ENCODE measurements around the gene FMO4.
A peak's percentile ranks its signal among the peaks of the same experiment; 100 is the strongest.
"Not testable (repeated sequence)": the region's sequence is repeated elsewhere in the genome, so short reads cannot be mapped to it uniquely, and the experiment has no call there.

FMO4 gene, protein sequence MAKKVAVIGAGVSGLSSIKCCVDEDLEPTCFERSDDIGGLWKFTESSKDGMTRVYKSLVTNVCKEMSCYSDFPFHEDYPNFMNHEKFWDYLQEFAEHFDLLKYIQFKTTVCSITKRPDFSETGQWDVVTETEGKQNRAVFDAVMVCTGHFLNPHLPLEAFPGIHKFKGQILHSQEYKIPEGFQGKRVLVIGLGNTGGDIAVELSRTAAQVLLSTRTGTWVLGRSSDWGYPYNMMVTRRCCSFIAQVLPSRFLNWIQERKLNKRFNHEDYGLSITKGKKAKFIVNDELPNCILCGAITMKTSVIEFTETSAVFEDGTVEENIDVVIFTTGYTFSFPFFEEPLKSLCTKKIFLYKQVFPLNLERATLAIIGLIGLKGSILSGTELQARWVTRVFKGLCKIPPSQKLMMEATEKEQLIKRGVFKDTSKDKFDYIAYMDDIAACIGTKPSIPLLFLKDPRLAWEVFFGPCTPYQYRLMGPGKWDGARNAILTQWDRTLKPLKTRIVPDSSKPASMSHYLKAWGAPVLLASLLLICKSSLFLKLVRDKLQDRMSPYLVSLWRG

DNA sequence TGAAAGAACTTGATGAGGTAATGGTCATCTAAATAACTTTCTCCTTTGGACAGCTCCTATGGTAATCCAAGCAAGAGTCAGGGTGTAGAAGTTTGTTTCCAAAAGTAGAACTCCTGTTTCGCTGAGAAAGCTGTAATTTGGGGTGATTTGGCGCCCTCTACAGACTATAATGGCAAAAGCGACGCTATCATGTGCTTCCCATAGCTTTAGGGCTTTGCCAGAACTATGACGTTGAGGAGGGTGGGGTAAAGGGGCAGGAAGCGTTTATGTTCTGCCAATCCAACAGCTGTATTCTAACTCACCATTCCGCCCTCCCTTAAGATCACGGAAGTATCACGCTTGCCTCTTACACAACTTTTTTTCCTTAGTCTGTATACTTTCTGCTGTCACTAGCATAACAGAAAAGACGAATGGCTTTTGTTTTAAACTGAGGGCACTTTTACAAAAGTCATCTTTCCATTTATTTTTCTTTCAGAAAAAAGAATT is at the start of gene FMO4:
FMO4 (plus strand) TSS at position 349 of the 486 bp plus-strand sequence. CDS start 5,643 bp downstream, outside the sequence.
- DNase-seq, result peak; percentile 91

DNA sequence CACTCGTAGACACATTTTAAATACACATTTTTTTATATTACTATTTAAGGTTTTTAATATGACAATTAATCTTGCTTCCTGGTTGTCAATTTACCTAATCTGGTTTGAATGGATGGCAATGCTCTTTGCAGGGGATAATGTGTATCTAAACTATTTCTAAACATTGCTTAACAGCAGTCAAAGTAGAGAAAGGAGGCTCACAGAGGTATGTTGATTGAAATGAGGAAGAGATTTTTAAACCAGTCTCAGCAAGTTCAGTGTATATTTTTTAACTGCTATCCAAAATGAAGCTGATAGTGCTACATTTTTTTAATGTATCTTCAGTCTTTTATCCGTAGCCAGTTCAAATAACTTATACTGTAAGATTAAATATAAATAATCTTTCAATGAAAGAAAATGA is 48.3 kb upstream of the FMO4 start:
- no peak for DNase-seq

DNA sequence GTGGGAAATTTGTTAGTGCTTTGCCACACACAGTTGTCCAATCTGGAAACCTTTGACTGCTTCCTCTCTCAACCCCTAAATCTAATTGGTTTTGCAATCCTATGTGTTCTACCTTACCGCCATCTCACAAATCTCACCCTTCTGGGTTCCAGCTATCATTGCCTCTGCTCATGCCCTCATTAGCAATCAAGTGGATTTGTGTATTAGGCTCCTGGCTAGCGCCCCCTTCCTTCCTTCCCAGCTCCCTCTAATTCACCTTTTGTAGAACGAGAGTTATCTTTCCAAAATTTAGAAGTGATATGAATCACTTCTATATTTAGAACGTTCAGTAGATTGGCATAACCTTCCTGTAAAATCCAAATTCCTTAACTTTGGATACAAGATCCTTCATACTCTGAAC is 47.1 kb upstream of the FMO4 start:
- no peak for DNase-seq

DNA sequence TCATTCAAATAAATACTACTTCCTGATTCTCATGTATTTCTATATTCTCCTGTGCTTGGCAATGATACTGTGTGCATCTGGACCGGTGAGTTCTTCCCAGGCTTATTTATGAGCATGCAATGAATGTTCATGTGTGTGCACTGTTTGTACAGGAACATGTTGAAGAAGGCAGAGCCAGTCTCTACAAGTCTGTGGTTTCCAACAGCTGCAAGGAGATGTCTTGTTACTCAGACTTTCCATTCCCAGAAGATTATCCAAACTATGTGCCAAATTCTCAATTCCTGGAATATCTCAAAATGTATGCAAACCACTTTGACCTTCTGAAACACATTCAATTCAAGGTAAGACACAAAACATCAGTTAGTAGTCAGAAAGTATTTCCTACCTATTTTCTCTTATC is 46.6 kb upstream of the FMO4 start:
- DNase-seq, result no peak

DNA sequence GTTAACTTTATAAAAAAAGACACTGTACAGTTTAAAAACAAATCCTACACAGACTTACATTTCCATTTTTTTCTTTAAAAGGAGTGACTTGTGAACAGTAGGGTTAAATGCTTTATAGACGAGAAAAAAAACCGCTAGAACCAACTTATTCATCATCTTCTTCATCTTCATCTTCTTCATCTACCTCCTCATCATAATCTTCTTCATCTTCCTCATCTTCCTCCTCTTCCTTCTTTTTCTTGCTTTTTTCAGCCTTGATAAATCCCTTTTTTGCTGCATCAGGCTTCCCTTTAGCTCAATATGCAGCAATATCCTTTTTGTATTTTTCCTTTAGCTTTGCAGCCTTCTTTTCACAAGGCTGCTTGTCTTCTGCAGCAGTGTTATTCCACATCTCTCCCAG is 43.2 kb upstream of the FMO4 start:
- no peak for DNase-seq

DNA sequence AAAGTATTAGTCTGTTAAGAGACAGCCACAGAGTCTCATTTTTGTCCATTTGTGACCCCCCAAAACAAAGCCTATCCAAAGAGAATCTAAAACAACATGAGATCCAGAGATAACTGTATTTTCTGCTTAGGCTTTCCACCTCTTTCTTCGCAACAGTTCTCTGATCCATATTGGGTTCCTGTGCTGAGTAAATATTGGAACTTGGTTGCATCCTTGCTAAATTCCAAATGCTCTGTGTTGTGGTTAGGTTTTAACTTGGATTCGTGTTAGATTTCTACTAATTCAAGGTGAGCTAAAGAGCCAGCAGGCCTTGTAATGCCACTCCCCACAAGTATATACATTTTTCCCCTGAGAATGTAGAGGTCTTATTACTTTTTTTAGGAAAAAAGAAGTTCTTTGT is 36.4 kb upstream of the FMO4 start:
- DNase-seq, result no peak

DNA sequence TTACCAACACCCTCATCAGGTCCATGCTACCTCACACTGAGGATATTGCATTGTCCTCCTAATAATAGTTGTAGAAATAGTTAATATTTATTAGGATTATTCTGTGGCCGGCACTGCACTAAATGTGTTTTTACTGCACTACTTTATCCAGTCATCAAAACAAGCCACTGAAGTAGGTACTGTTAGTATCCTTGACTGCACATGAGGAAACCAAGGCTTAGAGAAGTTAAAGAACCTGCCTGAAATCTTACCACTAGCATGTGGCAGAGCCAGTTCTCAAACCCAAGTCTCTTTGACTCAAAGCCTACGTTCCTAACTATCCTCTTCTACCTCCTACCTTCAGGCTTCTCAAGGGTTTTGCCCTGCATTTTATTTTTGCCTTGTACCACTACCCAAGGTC is 34.7 kb upstream of the FMO4 start:
- DNase-seq, result no peak

DNA sequence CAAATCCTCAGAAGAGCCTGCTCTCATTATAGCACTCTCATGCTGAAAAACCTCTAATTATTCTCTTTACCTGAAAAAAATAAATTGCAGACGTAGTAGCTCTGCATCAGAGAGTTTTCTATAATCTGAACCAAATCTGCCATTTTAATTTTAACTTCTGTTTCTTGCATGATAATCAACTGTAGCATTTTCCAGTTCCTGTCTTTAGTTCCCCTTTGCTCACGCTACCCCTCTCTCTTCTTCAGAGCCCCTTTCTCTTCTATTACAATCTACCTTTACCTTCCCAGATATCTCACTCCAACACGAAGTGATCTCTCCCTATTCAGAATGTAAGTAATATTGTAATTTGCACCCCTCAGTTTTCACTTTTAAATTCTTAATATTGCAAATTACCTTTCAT is 34.3 kb upstream of the FMO4 start:
- no peak for DNase-seq

DNA sequence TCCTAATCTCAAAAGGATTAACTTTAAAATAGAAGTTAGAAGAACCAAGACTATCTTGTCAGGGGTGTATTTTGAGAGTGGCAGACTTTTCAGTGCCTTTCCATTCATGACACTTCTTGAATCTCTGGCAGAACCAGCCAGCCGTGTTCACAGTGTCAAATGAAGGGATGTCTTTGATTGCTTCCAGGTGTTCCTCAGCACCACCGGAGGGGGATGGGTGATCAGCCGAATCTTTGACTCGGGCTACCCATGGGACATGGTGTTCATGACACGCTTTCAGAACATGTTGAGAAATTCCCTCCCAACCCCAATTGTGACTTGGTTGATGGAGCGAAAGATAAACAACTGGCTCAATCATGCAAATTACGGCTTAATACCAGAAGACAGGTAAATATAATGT is 33.4 kb upstream of the FMO4 start:
- no peak for DNase-seq

DNA sequence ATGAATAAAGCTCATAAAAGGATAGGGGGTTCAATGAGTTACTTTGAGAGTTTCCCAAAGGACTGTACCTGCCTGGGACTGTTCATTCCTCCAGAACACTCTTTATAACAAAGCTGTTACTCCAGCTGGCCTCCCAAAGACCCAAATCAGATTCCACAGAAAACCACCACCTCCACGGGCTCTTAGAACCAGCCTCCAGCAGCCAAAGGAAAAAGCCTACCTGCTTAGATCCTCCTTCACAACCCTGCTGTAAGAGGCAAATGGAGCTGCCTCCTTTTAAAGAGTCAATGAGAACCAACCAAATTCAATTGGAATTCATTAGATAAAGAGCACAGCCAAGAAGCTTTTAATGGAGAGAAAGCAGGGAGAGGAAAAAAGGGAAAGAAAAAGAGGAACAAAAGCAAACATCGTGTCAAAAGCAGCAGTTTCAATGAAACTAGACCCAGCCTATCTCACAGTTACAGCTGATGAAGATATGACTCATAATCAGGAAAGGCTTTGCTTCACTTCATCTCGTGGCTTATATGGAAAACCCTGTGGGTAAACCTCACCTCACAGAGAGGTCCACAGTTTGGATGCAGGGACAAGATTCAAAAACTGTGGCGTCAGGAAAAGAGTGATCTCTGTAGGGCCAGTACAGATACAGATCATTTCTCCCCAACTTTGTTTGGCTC is 27.8 kb upstream of the FMO4 start:
- no peak for DNase-seq

DNA sequence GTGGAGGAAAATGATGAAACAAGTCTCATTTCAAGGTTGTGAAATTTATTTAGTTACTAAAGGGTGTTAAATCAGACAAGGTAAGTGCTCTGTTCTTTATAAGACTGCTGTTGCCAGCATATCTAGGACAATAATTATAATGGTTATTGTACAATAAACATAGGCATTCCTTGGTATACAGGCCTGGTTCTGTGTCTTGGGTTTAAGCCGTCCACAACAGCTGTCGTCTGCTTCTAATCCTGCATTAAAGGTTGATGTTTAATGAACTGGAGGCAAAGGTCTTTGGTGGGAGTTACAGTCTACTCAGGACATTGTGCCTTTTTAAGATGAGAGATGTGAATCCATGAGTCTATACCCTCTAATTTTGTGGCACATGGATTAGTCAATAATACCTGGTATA is 23.4 kb upstream of the FMO4 start:
- no peak for DNase-seq

DNA sequence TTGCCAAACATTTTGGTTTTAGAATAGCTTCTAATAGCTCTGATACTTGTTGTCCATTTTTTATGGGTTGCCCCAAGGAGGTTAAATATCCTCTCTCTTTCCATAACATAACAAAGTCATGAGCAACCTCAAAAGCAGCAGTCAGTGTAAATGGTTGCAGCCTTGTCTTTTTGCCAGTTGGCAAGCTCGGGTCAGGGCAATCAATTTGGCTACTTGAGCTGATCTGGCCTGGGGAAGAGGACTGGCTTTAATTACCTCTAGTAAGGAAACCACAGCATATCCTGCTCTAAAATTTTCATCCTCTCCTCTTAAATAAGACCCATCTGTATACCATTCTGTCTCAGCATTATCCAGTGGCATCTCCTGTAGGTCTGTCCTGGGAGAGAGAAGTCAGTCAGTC is 21.2 kb upstream of the FMO4 start:
- DNase-seq, result no peak

DNA sequence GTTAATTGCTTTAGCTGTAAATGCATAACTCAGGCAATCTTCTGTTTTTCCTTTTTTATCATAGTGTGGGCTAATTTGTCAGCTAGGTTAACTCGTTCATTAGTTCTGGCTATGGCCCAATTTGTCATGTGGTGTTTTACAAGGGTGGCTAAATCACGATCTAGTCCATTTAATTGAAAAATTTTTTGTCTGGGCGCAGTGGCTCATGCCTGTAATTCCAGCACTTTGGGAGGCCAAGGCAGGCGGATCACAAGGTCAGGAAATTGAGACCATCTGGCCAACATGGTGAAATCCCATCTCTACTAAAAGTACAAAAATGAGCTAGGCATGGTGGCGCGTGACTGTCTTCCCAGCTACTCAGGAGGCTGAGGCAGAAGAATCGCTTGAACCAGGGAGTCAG is 18.6 kb upstream of the FMO4 start:
- DNase-seq, result not testable (repeated sequence)

DNA sequence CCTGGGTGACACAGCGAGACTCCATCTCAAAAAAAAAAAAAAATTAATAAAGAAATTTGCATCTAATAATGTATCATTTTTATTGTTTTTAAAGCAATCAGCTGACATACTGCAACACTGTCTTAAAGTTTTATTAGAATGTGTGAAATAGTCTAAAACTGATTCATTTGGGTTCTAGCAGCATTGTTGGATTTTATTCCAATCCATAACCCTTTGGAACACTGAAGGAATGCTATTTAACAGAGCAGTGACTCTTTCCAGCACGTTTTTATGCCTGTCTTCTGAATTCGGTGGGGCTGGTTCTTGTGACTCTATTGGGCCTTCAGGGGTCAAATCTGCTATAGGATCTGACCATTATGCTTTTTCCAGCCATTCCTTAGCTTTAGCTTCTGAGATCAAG is 18.2 kb upstream of the FMO4 start:
- DNase-seq, result no peak

DNA sequence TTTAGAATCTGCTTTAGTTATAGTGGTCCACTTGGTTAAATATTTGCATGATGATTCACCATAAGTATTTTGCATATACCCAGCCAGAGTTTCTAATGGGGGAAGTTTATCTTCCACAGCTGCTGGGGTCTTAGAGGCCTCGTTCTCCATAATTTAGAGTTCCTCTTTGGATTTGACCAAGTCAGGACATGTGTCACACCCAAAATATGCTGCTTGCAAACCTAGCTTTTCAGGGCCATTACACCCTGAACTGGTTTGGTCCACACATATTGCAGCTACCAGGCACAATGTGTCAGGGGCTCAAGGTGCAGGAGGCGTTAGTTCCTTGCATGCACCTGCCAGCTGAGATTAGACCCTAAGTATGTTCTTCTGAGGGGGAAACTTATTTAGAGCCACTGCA is 17.1 kb upstream of the FMO4 start:
- DNase-seq, result no peak

DNA sequence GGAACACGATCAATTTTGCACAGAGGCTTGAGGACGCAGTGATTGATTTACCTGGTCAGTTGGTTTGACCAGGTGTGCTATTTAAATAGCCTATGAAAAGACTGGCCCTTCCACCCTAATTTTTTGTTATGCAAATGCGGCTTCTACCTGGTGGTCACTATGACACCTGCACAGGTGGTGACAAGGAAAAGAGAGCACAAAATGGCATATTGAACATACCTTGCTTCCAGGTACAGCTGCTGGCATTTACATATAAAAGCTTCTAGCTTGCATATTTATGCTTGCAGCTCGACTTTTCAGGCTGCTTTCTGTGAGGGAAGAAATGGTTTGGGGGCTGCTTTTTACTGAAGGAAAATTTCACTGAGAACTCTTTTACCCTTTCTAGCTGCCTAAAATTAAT is 15.3 kb upstream of the FMO4 start:
- DNase-seq, result no peak

DNA sequence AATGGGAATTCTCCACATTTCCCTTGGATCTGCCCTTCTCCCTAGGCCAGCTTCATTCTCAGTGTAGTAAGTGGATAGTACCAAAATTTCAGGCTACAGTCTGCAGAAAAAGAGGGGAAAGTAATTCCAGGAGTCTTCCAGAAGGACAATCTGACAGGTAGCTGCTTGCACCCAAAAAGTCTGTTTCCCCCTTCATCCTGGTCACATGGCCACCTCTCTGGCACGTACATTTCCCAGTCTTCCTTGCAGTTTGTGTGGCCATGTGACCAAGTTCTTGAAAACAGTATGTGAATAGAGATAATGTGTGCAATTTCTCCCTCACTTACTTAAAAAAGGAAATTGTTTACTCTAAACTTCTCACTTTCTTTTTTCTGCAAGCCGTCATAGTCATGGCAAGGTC is 14.6 kb upstream of the FMO4 start:
- DNase-seq, result no peak

DNA sequence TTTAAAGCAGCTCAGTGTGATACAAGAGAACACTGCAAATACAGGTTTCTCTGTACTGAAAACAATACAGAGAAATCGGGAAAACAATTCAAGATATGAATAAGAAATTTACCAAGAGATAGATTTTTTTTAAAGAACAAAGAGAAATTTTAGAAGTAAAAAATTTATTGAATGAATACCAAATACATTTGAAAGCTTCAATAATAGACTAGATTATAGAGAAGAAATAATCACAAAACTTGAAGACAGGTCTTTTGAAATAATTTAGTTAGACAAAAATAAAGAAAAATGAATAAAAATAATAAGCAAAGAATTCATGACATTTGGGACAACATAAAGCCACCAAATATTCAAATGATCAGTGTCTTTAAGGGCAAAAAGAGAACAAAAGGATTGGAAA is 13.6 kb upstream of the FMO4 start:
- DNase-seq, result no peak

DNA sequence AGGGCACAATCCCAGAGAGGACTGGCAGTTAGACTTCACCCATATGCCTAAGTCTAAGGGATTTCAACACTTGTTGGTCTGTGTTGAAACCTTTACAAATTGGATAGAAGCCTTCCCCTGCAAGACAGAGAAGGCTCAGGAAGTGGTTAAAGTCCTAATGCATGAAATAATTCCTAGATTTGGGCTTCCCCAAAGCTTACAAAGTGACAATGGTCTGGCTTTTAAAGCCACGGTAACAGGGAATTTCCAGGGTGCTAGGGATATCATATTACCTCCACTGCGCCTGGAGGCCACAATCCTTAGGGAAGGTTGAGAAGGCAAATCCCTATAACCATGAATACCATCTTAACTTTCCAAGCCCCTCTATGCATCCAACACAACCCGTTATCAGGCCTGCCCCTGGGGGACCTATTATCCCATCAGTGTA is 3.3 kb upstream of the FMO4 start:
- no peak for DNase-seq

DNA sequence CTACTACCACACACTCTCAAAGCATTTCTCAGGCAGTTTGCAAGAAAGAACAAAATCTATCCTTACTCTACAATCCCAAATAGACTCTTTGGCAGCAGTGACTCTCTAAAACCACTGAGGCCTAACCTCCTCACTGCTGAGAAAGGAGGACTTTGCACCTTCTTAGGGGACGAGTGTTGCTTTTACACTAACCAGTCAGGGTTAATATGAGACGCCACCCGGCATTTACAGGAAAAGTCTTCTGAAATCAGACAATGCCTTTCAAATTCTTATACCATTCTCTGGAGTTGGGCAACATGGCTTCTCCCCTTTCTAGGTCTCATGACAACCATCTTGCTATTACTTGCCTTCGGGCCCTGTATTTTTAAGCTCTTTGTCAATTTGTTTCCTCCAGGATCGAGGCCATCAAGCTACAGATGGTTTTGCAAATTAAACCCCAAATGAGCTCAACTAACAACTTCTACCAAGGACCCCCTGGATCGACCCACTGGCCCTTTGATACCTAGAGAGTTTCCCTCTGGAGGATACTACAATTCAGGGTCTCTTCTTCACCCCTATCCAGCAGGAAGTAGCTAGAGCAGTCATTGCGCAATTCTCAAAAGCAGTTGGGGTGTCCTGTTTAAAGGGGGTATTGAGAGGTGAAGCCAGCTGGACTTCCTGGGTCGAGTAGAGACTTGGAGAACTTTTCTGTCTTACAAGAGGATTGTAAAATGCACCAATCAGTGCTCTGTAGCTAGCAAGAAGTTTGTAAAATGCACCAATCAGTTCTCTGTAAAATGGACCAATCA is 2.0 kb upstream of the FMO4 start:
- DNase-seq, result no peak

DNA sequence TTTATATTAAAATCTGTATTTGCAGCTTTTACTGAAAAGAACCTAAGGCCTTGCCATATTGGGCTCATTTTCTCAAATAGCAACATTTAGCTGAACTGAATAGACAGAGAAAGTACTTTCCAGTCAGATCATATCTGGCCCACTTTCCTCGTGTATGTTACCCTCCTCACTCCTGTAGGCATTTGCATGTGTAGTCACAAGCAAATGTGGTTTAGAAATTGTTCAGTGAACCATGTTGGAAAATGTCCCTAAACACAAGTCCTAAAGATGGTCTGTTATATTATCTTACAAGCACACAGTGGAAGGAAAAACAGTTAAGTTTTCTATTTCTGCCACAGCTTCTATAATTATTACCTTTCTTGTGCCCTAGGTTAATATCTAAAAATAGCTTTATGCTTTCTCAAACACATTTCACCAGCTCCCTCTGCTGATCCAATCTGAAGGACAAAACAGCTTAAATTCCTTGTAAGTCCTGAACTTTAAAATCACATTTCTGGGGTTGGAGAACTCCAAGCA is 606 bp upstream of the FMO4 start:
- DNase-seq, result no peak

DNA sequence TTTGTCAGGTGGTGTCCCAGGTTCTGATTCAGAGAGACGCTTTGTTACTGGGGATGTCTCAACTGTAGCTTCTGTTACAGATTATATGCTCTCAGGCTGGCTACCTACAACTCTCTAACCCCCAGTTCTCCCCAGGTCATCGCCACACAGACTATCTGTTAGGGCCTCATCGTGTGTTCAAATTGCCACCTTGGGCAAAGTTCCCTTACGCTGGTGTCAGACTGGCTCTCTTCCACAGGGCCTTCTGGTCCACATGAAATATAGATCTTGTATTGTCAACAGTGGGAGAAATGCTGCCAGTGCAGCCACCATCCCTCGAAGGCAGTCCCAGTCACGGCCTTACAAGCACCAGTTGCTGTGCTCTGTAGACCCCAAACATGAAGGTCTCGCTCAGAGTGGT is 15.3 kb downstream of the FMO4 start:
- DNase-seq, result no peak

DNA sequence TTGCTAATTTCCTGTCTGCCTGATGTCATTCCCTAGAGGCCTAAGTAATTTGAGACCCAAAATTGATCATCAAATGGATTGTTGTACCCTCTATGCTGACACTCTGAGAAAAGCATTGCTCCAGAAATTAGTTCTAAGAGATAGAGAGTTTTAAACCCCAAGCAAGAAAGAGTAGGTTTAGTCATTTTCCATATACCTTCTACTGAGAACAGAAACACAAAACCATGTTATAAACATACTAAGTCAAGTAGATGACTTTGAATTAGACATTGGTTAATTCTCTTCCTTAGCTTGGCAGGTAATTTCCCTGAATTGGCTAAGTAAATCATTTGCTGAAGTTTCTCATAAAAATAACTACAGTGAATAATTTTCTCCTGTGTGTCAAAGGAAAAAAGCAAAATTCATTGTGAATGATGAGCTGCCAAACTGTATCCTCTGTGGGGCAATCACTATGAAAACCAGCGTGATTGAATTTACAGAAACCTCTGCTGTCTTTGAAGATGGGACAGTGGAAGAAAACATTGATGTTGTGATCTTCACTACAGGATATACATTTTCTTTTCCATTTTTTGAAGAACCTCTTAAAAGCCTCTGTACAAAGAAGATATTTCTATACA is 20.1 kb downstream of the FMO4 start:
- no peak for DNase-seq
